IPS-20b (cell line): ENCODE results near the gene OR9Q1.
"Not testable (repeated sequence)": the region's sequence is repeated elsewhere in the genome, so short reads cannot be mapped to it uniquely, and the experiment has no call there.

ENCODE experiments used
- H3K27ac ChIP-seq: one replicate; pipeline ENCODE4 v1.5.1; 2013; ENCODE audit warnings: low read length
- H3K27me3 ChIP-seq: 2 replicates; pipeline ENCODE4 v1.6.1; 2013; ENCODE audit warnings: mild to moderate bottlenecking, low read length, inconsistent platforms; ENCODE audit not compliant: insufficient read depth
- H3K36me3 ChIP-seq: 2 replicates; pipeline ENCODE4 v1.6.1; 2013; ENCODE audit warnings: low read depth, mild to moderate bottlenecking, inconsistent platforms, low read length, moderate library complexity; ENCODE audit not compliant: insufficient read depth
- H3K4me1 ChIP-seq: 2 replicates; pipeline ENCODE4 v1.6.1; 2013; ENCODE audit warnings: mild to moderate bottlenecking, control low read depth, inconsistent platforms, low read length, moderate library complexity; ENCODE audit not compliant: insufficient read depth
- H3K4me3 ChIP-seq: 2 replicates; pipeline ENCODE4 v1.5.1; 2013; ENCODE audit warnings: mild to moderate bottlenecking, low read length, inconsistent platforms
- H3K9ac ChIP-seq: 2 replicates; pipeline ENCODE4 v1.6.1; 2013; ENCODE audit warnings: low read depth, mild to moderate bottlenecking, inconsistent platforms, low read length, moderate library complexity
- H3K9me3 ChIP-seq: 2 replicates; pipeline ENCODE4 v1.6.1; 2013; ENCODE audit warnings: mild to moderate bottlenecking, low read depth, low read length, inconsistent platforms; ENCODE audit not compliant: insufficient read depth

Gene OR9Q1, protein sequence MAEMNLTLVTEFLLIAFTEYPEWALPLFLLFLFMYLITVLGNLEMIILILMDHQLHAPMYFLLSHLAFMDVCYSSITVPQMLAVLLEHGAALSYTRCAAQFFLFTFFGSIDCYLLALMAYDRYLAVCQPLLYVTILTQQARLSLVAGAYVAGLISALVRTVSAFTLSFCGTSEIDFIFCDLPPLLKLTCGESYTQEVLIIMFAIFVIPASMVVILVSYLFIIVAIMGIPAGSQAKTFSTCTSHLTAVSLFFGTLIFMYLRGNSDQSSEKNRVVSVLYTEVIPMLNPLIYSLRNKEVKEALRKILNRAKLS

DNA sequence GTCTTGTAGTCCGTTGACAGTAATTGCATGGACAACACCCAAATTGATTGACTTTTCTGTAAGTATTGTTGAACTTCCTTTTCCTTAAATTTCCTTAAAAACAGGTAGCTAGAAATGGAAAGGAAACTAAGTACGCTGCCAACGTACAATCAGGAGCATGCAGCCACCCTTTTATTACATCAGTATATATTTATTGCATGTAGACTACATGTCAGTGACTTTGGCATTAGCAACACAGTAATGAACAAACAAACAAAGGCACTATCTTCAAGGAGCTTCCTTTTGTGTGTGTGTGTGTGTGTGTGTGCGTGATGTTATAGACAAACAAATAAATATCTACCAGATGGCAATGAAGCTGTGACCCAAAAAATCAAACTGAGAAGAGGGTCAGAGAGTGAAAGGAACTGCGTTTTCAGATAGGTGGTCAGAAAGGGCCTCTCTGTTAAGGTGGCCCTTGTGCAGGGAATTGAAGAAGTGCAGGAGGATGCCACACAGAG lies at the start of gene OR9Q1:
TSS of gene OR9Q1 (plus strand) at position 447 of the 497 bp plus-strand sequence. CDS start 155,564 bp downstream, outside the sequence.
- no peaks in the 10 kb centered on the region for H3K27me3 ChIP-seq
- H3K9ac ChIP-seq = no peak within 1 kb of the TSS
- no peaks in the 10 kb centered on the region for H3K36me3 ChIP-seq
- no peaks in the 10 kb centered on the region for H3K4me1 ChIP-seq
- H3K4me3 ChIP-seq = no peak within 1 kb of the TSS
- H3K9me3 ChIP-seq = no peaks in the 10 kb centered on the region
- H3K27ac ChIP-seq = no peak within 1 kb of the TSS

DNA sequence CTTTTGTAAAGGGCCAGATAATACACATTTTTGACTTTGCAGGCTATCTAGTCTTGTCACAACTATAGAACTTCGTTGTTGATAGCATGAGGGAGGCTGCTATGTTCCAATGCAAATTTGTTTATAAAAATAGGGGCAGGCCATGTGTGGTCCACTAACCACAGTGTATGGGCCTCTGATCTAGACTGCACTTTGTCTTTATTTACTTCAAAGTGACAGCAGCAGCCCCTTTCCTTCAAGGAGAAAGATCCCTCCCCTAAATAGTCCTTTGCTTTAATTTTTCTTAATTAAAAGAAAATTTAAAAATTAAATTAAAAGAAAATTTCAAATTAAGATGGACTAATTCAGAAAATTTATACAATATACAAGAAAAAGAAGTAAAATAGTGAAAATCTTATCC lies 49.5 kb upstream of the OR9Q1 start:
- Histone ChIP-seq H3K4me1 (no peaks in the 10 kb centered on the region), H3K9ac (no peak overlapping the region), H3K9me3 (no peaks in the 10 kb centered on the region), H3K27me3 (no peaks in the 10 kb centered on the region), H3K27ac (no peak overlapping the region), H3K36me3 (no peaks in the 10 kb centered on the region), H3K4me3 (no peak overlapping the region)

DNA sequence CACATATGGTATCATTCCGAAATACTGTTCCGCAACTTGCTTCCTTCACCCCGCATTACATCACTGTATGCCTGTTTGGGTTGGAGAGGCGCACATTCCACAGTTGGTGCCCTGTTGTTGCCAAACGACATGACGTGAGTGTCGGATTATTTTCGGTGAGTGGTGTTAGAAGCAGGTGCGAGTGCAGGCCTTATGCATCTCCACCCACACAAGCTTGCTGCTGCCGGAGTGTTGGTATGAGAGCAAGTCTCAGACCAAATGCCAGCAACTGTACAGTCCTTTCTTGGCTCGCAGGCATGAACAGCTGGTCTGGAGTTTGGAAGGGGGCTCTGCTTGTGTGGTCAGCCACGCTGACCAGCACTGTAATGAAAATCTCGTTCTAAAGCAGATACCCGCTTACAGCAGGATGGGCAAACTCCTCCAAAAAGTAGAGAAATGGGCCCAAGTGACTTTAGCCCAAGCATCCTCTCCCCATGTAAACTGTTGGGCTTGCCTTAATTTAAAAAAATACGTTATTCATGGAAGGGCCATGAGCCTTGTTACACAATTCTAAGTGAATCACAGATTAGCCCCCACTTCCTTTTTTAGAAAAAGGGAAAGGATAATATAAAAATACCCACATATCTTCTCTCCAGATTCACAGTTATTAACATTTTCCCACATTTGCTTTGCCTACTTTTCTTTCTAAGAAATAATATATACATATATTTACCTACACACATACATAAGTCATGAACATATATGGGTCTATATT lies 48.7 kb upstream of the OR9Q1 start:
- Histone ChIP-seq H3K27ac (no peak overlapping the region), H3K9me3 (no peaks in the 10 kb centered on the region), H3K4me1 (no peaks in the 10 kb centered on the region), H3K27me3 (no peaks in the 10 kb centered on the region), H3K4me3 (no peak overlapping the region), H3K36me3 (no peaks in the 10 kb centered on the region), H3K9ac (no peak overlapping the region)

DNA sequence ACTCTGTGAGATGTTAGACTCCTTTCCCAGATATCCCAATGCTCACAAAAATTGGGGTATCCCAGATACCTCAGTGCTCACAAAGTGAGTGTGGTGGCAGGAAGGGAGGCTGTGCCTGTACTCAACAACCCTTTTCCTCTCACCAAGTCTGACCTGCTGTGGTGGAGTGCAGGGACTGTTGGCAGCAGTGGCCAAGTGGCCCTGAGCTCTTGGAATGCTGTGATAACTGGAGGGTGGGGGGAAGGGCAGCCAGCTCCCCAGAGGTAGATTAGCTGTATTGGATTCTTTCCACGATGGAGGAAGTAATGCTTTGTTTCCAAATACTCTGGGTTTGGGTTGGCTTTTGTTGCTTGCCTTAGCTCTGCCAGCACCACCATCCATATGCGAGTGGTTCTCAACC lies 46.0 kb upstream of the OR9Q1 start:
- no peaks in the 10 kb centered on the region for H3K27me3 ChIP-seq
- no peak overlapping the region for H3K9ac ChIP-seq

DNA sequence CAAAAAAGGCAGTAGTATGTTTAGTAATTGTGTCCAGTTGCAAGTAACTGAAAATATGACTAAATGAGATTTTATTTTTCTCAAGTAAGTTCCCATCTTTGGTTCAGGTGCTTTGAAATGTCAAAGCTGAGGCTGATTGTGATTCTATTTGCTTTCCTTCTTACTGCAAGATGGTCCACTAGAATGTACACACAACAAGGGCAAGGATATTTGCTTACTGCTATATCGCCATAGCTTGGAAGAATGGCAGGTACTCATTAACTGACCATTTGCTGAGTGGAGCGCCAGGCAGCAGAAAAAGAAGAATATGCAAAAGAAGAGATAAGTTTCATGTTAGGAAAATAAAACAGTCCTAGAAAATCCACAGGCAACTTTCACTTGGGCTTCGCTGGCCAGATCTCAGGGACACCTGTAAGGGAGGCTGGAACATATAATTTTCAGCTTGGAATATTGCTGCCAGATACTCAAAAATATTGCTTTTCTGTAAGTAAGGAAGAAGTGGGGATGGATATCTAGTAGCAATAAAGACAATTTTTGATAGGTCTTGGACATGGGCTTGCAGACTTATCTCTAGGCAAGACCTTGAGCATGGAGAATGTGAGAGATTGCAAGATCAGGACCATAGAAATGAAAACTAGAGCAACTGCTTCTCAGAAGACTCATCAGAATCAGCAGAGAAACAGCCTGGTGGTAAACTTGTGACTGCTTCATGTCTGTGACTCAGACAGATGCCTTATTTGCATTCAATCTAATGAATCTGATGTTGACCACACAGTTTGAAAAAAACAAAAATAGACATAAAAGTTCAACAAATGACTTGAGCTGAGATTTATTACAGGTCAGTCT lies 44.8 kb upstream of the OR9Q1 start:
- Histone ChIP-seq H3K4me3 (no peak overlapping the region), H3K27ac (no peak overlapping the region), H3K36me3 (no peaks in the 10 kb centered on the region), H3K4me1 (no peaks in the 10 kb centered on the region), H3K27me3 (no peaks in the 10 kb centered on the region), H3K9ac (no peak overlapping the region), H3K9me3 (no peaks in the 10 kb centered on the region)

More for the DNA sequence above, 46.0 kb upstream of the OR9Q1 start:
- H3K36me3 ChIP-seq = no peaks in the 10 kb centered on the region
- no peaks in the 10 kb centered on the region for H3K9me3 ChIP-seq
- no peak overlapping the region for H3K27ac ChIP-seq
- H3K4me3 ChIP-seq = no peak overlapping the region
- no peaks in the 10 kb centered on the region for H3K4me1 ChIP-seq

DNA sequence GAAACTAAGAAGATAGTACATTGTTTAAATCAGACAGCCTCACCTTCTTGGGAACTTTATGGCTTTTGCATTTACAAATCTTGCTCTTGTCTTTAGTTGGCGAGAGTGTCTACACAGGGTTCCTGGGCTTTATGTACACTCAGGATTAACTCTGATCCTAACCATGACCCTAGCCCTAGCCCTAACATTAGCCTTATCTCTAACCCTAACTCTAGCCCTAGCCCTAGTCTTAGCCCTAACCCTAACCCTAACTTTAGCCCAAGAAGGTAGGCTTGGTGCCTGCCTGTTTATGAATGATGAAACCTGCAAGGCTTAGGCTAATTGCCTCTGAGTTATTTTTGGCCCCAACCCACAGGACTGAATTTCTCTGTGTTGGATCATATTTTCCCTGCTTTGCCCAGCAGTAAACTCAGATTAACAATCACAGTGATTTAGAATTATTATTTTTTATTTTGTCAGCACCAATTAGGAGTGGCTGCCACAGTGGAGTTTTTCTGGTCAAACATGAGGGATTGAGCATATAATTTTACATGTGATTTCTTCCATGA lies 44.1 kb upstream of the OR9Q1 start:
- Histone ChIP-seq H3K27ac (no peak overlapping the region), H3K4me1 (no peaks in the 10 kb centered on the region), H3K4me3 (no peak overlapping the region), H3K27me3 (no peaks in the 10 kb centered on the region), H3K36me3 (no peaks in the 10 kb centered on the region), H3K9ac (no peak overlapping the region), H3K9me3 (no peaks in the 10 kb centered on the region)

DNA sequence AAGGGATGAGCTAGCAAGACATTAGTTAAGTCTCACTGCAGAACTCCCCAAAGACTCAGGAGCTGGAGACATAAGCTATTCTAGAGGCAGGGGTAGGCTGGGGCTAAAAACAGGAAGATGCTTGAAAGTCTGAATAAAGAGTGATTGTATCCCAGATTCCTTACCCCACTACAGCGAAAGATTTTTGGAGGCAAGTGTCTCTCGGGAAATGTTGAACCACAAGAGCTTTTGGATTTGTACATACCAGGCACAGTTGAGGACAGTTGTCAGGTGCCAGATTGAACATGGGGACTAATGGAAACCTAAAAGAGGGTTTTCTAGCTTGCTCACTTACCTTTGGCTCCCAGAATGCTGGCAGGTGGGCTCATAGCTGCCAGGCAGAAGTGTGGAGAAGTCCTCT lies 43.5 kb upstream of the OR9Q1 start:
- Histone ChIP-seq H3K4me3 (no peak overlapping the region), H3K27me3 (no peaks in the 10 kb centered on the region), H3K9ac (no peak overlapping the region), H3K36me3 (no peaks in the 10 kb centered on the region), H3K4me1 (no peaks in the 10 kb centered on the region), H3K9me3 (no peaks in the 10 kb centered on the region), H3K27ac (no peak overlapping the region)

DNA sequence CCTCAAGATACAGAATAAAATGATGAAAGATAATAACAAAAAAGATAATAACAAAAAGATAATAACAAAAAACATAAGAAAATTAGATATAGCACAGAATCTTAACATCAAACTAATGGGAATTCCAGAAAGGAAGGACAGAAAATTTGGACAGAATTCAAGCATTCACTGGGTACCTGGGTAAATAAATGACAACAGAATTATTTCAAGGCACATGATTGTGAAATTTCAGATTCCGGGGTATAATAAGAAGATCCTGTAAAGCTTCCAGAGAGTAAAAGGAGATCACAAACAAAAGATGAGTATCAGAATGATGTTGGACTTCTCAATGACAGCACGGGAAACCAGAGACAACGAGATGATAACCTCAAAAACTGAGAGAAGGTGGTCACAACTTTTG lies 42.1 kb upstream of the OR9Q1 start:
- H3K9ac ChIP-seq = no peak overlapping the region
- no peaks in the 10 kb centered on the region for H3K9me3 ChIP-seq
- no peaks in the 10 kb centered on the region for H3K36me3 ChIP-seq
- H3K4me1 ChIP-seq = no peaks in the 10 kb centered on the region
- H3K4me3 ChIP-seq = no peak overlapping the region
- no peak overlapping the region for H3K27ac ChIP-seq
- H3K27me3 ChIP-seq = no peaks in the 10 kb centered on the region

DNA sequence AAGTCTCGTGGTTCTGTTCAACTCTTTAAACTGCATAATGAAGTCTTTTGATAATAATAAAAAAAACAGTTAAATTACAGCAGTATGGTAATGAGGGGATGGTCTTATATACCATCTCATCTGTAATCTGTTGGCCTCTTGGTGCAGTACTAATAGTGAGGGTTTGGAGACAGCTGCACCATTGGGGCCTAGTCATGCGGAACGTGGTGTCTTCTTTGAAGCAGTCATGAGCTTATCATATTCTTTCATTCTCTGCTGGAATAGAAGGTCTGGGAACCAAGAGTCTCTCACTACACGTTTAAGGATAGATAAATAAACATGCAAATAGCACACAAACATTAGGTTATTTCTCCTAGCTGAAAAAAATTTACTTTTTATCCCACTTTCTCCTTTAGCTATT lies 40.9 kb upstream of the OR9Q1 start:
- H3K4me3 ChIP-seq = no peak overlapping the region
- no peak overlapping the region for H3K27ac ChIP-seq
- H3K9ac ChIP-seq = no peak overlapping the region
- no peaks in the 10 kb centered on the region for H3K27me3 ChIP-seq
- H3K9me3 ChIP-seq = no peaks in the 10 kb centered on the region
- H3K4me1 ChIP-seq = no peaks in the 10 kb centered on the region
- H3K36me3 ChIP-seq = no peaks in the 10 kb centered on the region

DNA sequence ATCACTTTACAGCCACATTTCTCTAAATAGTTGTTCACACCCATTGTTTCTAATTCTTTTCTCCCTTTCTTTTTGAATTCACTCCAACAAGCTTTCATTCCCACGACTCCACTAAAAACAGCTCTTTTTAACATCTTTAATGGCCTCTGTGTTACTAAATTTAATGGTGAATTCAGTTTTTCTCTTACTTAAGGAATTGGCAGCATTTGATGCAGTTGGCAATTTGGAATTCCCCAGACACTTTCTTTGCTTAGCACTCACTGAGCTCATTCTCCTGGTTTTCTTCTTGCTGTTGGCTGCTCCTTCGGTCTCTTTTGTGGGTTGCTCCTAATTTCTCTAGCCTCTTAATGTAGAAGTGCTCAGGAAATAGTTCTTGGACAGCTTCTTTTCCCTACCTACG lies 40.5 kb upstream of the OR9Q1 start:
- Histone ChIP-seq H3K9me3 (no peaks in the 10 kb centered on the region), H3K9ac (no peak overlapping the region), H3K27me3 (no peaks in the 10 kb centered on the region), H3K4me1 (no peaks in the 10 kb centered on the region), H3K4me3 (no peak overlapping the region), H3K36me3 (no peaks in the 10 kb centered on the region), H3K27ac (no peak overlapping the region)

DNA sequence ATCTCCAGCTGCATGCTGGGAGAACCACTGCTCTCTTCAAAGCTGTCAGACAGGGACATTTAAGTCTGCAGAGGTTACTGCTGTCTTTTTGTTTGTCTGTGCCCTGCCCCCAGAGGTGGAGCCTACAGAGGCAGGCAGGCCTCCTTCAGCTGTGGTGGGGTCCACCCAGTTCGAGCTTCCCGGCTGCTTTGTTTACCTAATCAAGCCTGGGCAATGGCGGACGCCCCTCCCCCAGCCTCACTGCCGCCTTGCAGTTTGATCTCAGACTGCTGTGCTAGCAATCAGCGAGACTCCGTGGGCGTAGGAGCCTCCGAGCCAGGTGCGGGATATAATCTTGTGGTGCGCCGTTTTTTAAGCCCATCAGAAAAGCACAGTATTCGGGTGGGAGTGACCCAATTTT lies 24.2 kb upstream of the OR9Q1 start:
- H3K27me3 ChIP-seq, H3K4me3 ChIP-seq, H3K4me1 ChIP-seq, H3K9me3 ChIP-seq, H3K27ac ChIP-seq, H3K36me3 ChIP-seq, H3K9ac ChIP-seq: not testable (repeated sequence)
